ENCODE measurements around the gene MTX3.

Gene MTX3

GRCh38 chr5:79976759-79977515, 14.1 kb downstream of the MTX3 start:
- no peak for DNase-seq

- DNase-seq = no peak
These were observed 15.6 kb downstream of the MTX3 start for GRCh38 chr5:79975422-79975821.

GRCh38 chr5:79974886-79975285, 16.2 kb downstream of the MTX3 start:
- no peak for DNase-seq

GRCh38 chr5:79973996-79974395, 17.1 kb downstream of the MTX3 start:
- DNase-seq = no peak

- DNase-seq = no peak
These were observed 17.6 kb downstream of the MTX3 start for GRCh38 chr5:79973511-79973910.

GRCh38 chr5:79971156-79971555, 19.9 kb downstream of the MTX3 start:
- DNase-seq = no peak

GRCh38 chr5:79966448-79966847, 24.6 kb downstream of the MTX3 start:
- no peak for DNase-seq

GRCh38 chr5:79964136-79964535, 26.9 kb downstream of the MTX3 start:
- DNase-seq = no peak

- DNase-seq = no peak
These were observed 27.6 kb downstream of the MTX3 start for GRCh38 chr5:79963261-79964061.

- DNase-seq = no peak
These were observed 28.4 kb downstream of the MTX3 start for GRCh38 chr5:79962575-79963222.

- no peak for DNase-seq
These were observed 29.1 kb downstream of the MTX3 start for GRCh38 chr5:79961716-79962574.

- no peak for DNase-seq
These were observed 31.7 kb downstream of the MTX3 start for GRCh38 chr5:79959407-79959806.

- no peak for DNase-seq
These were observed 35.0 kb downstream of the MTX3 start for GRCh38 chr5:79955941-79956670.

- no peak for DNase-seq
These were observed 35.6 kb downstream of the MTX3 start for GRCh38 chr5:79955356-79955895.

- no peak for DNase-seq
These were observed 36.4 kb downstream of the MTX3 start for GRCh38 chr5:79954620-79955019.

- DNase-seq = no peak
These were observed 43.5 kb downstream of the MTX3 start for GRCh38 chr5:79947567-79947966.

- DNase-seq = no peak
These were observed 52.6 kb downstream of the MTX3 start for GRCh38 chr5:79938468-79938867.

GRCh38 chr5:79936646-79937216, 54.3 kb downstream of the MTX3 start:
- DNase-seq = no peak

GRCh38 chr5:79936002-79936645, 54.9 kb downstream of the MTX3 start:
- DNase-seq = no peak

GRCh38 chr5:79934681-79935080, 56.4 kb downstream of the MTX3 start:
- DNase-seq = no peak

Data from hematopoietic multipotent progenitor cell treated with erythropoietin and hydrocortisone succinate and interleukin-3 and kit ligand, for 8 days (in vitro differentiated cells).